Gastroesophageal sphincter (tissue), 3 donors: ENCODE measurements around the gene YDJC.

Source experiments
- CTCF ChIP-seq, 4 experiments: fragments of 200-600 bp in 2 of 4; fragments of 450-650 bp in 2 of 4; sonication (generic) in 1 of 4; IDR thresholded peaks; one replicate each; pipeline ENCODE4 v1.5.1; 2017 to 2019; ENCODE audit warnings: antibody characterized with exemption in 4 of 4, mild to moderate bottlenecking in 2 of 4, moderate library complexity in 2 of 4
- EP300 ChIP-seq: sonication (generic); formaldehyde crosslinking; IDR thresholded peaks from one replicate; pipeline ENCODE4 v1.6.1; 2017; ENCODE audit warnings: antibody characterized with exemption, mild to moderate bottlenecking
- POLR2A ChIP-seq, 2 donors: fragments of 450-650 bp; IDR thresholded peaks; one replicate each; pipeline ENCODE4 v1.6.1; 2017; ENCODE audit warnings: antibody characterized with exemption in 2 of 2, mild to moderate bottlenecking in 2 of 2, moderate library complexity in 1 of 2

- no peak for TF ChIP-seq CTCF (IDR thresholded peaks at IDR 0.05)
- TF ChIP-seq EP300: no peak
- TF ChIP-seq POLR2A (IDR thresholded peaks at IDR 0.05): no peak
Observed at GRCh38 chr22:21613553-21614233, 16.1 kb downstream of the YDJC start.
